SJCRH30 (cell line): ENCODE measurements around the gene KIAA0232. TPM values are rescaled to one million over a fixed set of nuclear protein-coding genes. Genes with fewer than 3 reads are reported as not detected.

ENCODE experiments used
- DNase-seq, 2 experiments: peaks; one replicate each; pipeline ENCODE4 v3.0.0-alpha.2; 2015 to 2020
- H3K27ac ChIP-seq: fragments of 250-450 bp; sonication (Bioruptor Pico); 2 replicates; pipeline ENCODE4 v1.5.1; 2020; ENCODE audit warnings: mild to moderate bottlenecking, moderate library complexity
- H3K27me3 ChIP-seq: fragments of 250-450 bp; sonication (Bioruptor Pico); 2 replicates; pipeline ENCODE4 v1.5.1; 2020; ENCODE audit warnings: mild to moderate bottlenecking, moderate library complexity
- H3K36me3 ChIP-seq: fragments of 250-450 bp; sonication (Bioruptor Pico); 2 replicates; pipeline ENCODE4 v1.5.1; 2020; ENCODE audit warnings: mild to moderate bottlenecking, moderate library complexity
- H3K4me1 ChIP-seq: fragments of 250-450 bp; sonication (Bioruptor Pico); 2 replicates; pipeline ENCODE4 v1.5.1; 2020; ENCODE audit warnings: mild to moderate bottlenecking, moderate library complexity
- H3K4me3 ChIP-seq: fragments of 250-450 bp; sonication (Bioruptor Pico); 2 replicates; pipeline ENCODE4 v1.5.1; 2020; ENCODE audit warnings: mild to moderate bottlenecking, moderate library complexity
- H3K9me3 ChIP-seq: fragments of 250-450 bp; sonication (Bioruptor Pico); replicated peaks from 2 replicates; pipeline ENCODE4 v1.5.1; 2020; ENCODE audit warnings: mild to moderate bottlenecking, moderate library complexity
- total RNA-seq: library from RNA; depleted of rRNA; stranded (reverse); fragments of >200 nt; shearing (Covaris generic); gene quantifications from 2 replicates; pipeline ENCODE4 v1.2.3, GENCODE V29; 2014

The KIAA0232 gene
- total RNA-seq, 1 experiment from 2014 or later, result 28.7 TPM

GRCh38 chr4:6875431-6875831 is 92.9 kb downstream of the KIAA0232 start:
- no peak for DNase-seq
- Histone ChIP-seq H3K4me3 (no peak overlapping the region), H3K27ac (no peak overlapping the region), H3K36me3 (peaks cover 33% of the 10 kb centered on the region; the same call in 1 of the 2 replicates), H3K9me3 (no peaks in the 10 kb centered on the region), H3K4me1 (no peaks in the 10 kb centered on the region), H3K27me3 (no peaks in the 10 kb centered on the region)

- peaks cover 40% of the 10 kb centered on the region for H3K36me3 ChIP-seq
- no peaks in the 10 kb centered on the region for H3K4me1 ChIP-seq
- H3K9me3 ChIP-seq, result no peaks in the 10 kb centered on the region
- H3K27me3 ChIP-seq, result no peaks in the 10 kb centered on the region
- no peak overlapping the region for H3K27ac ChIP-seq
- no peak overlapping the region for H3K4me3 ChIP-seq
- DNase-seq, result no peak
Observed at GRCh38 chr4:6876440-6876839, 93.9 kb downstream of the KIAA0232 start.

GRCh38 chr4:6877067-6877466 is 94.5 kb downstream of the KIAA0232 start:
- Histone ChIP-seq H3K27me3 (no peaks in the 10 kb centered on the region), H3K36me3 (peaks cover 38% of the 10 kb centered on the region), H3K4me3 (no peak overlapping the region), H3K27ac (no peak overlapping the region), H3K9me3 (no peaks in the 10 kb centered on the region), H3K4me1 (no peaks in the 10 kb centered on the region)
- DNase-seq, result no peak

GRCh38 chr4:6878451-6879059 is 96.0 kb downstream of the KIAA0232 start:
- Histone ChIP-seq H3K27ac (no peak overlapping the region), H3K27me3 (no peaks in the 10 kb centered on the region), H3K9me3 (no peaks in the 10 kb centered on the region), H3K4me1 (no peaks in the 10 kb centered on the region), H3K4me3 (no peak overlapping the region), H3K36me3 (peaks cover 50% of the 10 kb centered on the region)
- no peak for DNase-seq

- peaks cover 39% of the 10 kb centered on the region for H3K36me3 ChIP-seq
Observed at GRCh38 chr4:6880691-6881090, 98.2 kb downstream of the KIAA0232 start.

GRCh38 chr4:6881908-6882307 is 99.4 kb downstream of the KIAA0232 start:
- H3K27me3 ChIP-seq, result no peaks in the 10 kb centered on the region
- DNase-seq, result no peak
- H3K27ac ChIP-seq, result no peak overlapping the region
- no peak overlapping the region for H3K4me3 ChIP-seq
- H3K36me3 ChIP-seq, result peaks cover 34% of the 10 kb centered on the region
- H3K9me3 ChIP-seq, result no peaks in the 10 kb centered on the region
- no peaks in the 10 kb centered on the region for H3K4me1 ChIP-seq

More at GRCh38 chr4:6880691-6881090, 98.2 kb downstream of the KIAA0232 start:
- no peaks in the 10 kb centered on the region for H3K27me3 ChIP-seq
- no peak overlapping the region for H3K27ac ChIP-seq
- H3K9me3 ChIP-seq, result no peaks in the 10 kb centered on the region
- no peak overlapping the region for H3K4me3 ChIP-seq
- DNase-seq, result no peak
- H3K4me1 ChIP-seq, result no peaks in the 10 kb centered on the region

- no peak for DNase-seq
- no peaks in the 10 kb centered on the region for H3K27me3 ChIP-seq
- H3K9me3 ChIP-seq, result no peaks in the 10 kb centered on the region
- no peaks in the 10 kb centered on the region for H3K4me1 ChIP-seq
- H3K27ac ChIP-seq, result no peak overlapping the region
- peaks cover 22% of the 10 kb centered on the region for H3K36me3 ChIP-seq
- H3K4me3 ChIP-seq, result no peak overlapping the region
Observed at GRCh38 chr4:6884341-6884870, 101.9 kb downstream of the KIAA0232 start.

- H3K27ac ChIP-seq, result no peak overlapping the region
- DNase-seq, result peak in 1 of 2 experiments; percentile 48
- H3K27me3 ChIP-seq, result no peaks in the 10 kb centered on the region
- H3K9me3 ChIP-seq, result no peaks in the 10 kb centered on the region
- H3K36me3 ChIP-seq, result peaks cover 17% of the 10 kb centered on the region
- H3K4me1 ChIP-seq, result no peaks in the 10 kb centered on the region
- no peak overlapping the region for H3K4me3 ChIP-seq
Observed at GRCh38 chr4:6885953-6886557, 103.5 kb downstream of the KIAA0232 start.

- Histone ChIP-seq H3K9me3 (no peaks in the 10 kb centered on the region), H3K27me3 (no peaks in the 10 kb centered on the region), H3K27ac (no peak overlapping the region), H3K36me3 (peaks cover 12% of the 10 kb centered on the region), H3K4me3 (no peak overlapping the region), H3K4me1 (no peaks in the 10 kb centered on the region)
- no peak for DNase-seq
Observed at GRCh38 chr4:6886886-6887285, 104.4 kb downstream of the KIAA0232 start.

GRCh38 chr4:6887591-6888371 is 105.3 kb downstream of the KIAA0232 start:
- DNase-seq, result no peak
- H3K36me3 ChIP-seq, result peaks cover 6% of the 10 kb centered on the region; the same call in 1 of the 2 replicates
- no peaks in the 10 kb centered on the region for H3K9me3 ChIP-seq
- no peak overlapping the region for H3K27ac ChIP-seq
- H3K27me3 ChIP-seq, result no peaks in the 10 kb centered on the region
- no peak overlapping the region for H3K4me3 ChIP-seq
- peaks cover 3% of the 10 kb centered on the region; the same call in 1 of the 2 replicates for H3K4me1 ChIP-seq

- Histone ChIP-seq H3K4me1 (peaks cover 3% of the 10 kb centered on the region; the same call in 1 of the 2 replicates), H3K27ac (no peak overlapping the region), H3K36me3 (no peaks in the 10 kb centered on the region), H3K4me3 (no peak overlapping the region), H3K27me3 (no peaks in the 10 kb centered on the region), H3K9me3 (no peaks in the 10 kb centered on the region)
- no peak for DNase-seq
Observed at GRCh38 chr4:6888506-6889071, 106.1 kb downstream of the KIAA0232 start.

GRCh38 chr4:6889101-6889735 is 106.7 kb downstream of the KIAA0232 start:
- H3K27me3 ChIP-seq, result no peaks in the 10 kb centered on the region
- H3K4me3 ChIP-seq, result no peak overlapping the region
- H3K4me1 ChIP-seq, result peaks cover 3% of the 10 kb centered on the region; the same call in 1 of the 2 replicates
- no peaks in the 10 kb centered on the region for H3K9me3 ChIP-seq
- DNase-seq, result no peak
- no peaks in the 10 kb centered on the region for H3K36me3 ChIP-seq
- no peak overlapping the region for H3K27ac ChIP-seq

- no peaks in the 10 kb centered on the region for H3K27me3 ChIP-seq
- H3K4me3 ChIP-seq, result no peak overlapping the region
- H3K36me3 ChIP-seq, result no peaks in the 10 kb centered on the region
- DNase-seq, result no peak
- H3K27ac ChIP-seq, result no peak overlapping the region
- peaks cover 3% of the 10 kb centered on the region; the same call in 1 of the 2 replicates for H3K4me1 ChIP-seq
- H3K9me3 ChIP-seq, result no peaks in the 10 kb centered on the region
Observed at GRCh38 chr4:6889736-6890324, 107.3 kb downstream of the KIAA0232 start.

GRCh38 chr4:6890358-6890757 is 107.8 kb downstream of the KIAA0232 start:
- H3K27me3 ChIP-seq, result no peaks in the 10 kb centered on the region
- no peak for DNase-seq
- H3K4me3 ChIP-seq, result no peak overlapping the region
- no peaks in the 10 kb centered on the region for H3K36me3 ChIP-seq
- no peaks in the 10 kb centered on the region for H3K9me3 ChIP-seq
- no peak overlapping the region for H3K27ac ChIP-seq
- H3K4me1 ChIP-seq, result peaks cover 3% of the 10 kb centered on the region; the same call in 1 of the 2 replicates
